Neuronal stem cell (in vitro differentiated cells): Measurements from ENCODE around the gene STK32C.

ENCODE experiments used
- DNase-seq: peaks from one replicate; pipeline ENCODE4 v3.0.0-alpha.2; 2013; ENCODE audit warnings: low spot score
- H2AFZ ChIP-seq: one replicate; pipeline ENCODE4 v1.6.1; 2013; ENCODE audit warnings: mild to moderate bottlenecking, low read length, inconsistent platforms
- H2AK5ac ChIP-seq: 2 replicates; pipeline ENCODE4 v1.6.1; 2013; ENCODE audit warnings: low read depth, mild to moderate bottlenecking, inconsistent platforms, low read length, moderate library complexity, mixed read lengths
- H2BK120ac ChIP-seq: 2 replicates; pipeline ENCODE4 v1.6.1; 2013; ENCODE audit warnings: low read depth, mild to moderate bottlenecking, inconsistent platforms, low read length, moderate library complexity, mixed read lengths
- H2BK12ac ChIP-seq: one replicate; pipeline ENCODE4 v1.6.1; 2013; ENCODE audit warnings: low read length, inconsistent platforms
- H2BK15ac ChIP-seq: 2 replicates; pipeline ENCODE4 v1.6.1; 2013; ENCODE audit warnings: mild to moderate bottlenecking, low read length, inconsistent platforms, mixed read lengths
- H2BK5ac ChIP-seq: one replicate; pipeline ENCODE4 v1.6.1; 2013; ENCODE audit warnings: inconsistent platforms, mild to moderate bottlenecking, low read length, moderate library complexity
- H3K14ac ChIP-seq: one replicate; pipeline ENCODE4 v1.6.1; 2013; ENCODE audit warnings: low read length, inconsistent platforms
- H3K18ac ChIP-seq: 2 replicates; pipeline ENCODE4 v1.6.1; 2013; ENCODE audit warnings: low read length, inconsistent platforms
- H3K23ac ChIP-seq: 2 replicates; pipeline ENCODE4 v1.6.1; 2013; ENCODE audit warnings: low read depth, mild to moderate bottlenecking, mixed read lengths, low read length, inconsistent platforms; ENCODE audit not compliant: poor library complexity
- H3K27ac ChIP-seq: replicated peaks from 3 replicates; pipeline ENCODE4 v1.5.1; 2013; ENCODE audit warnings: low read length, inconsistent platforms
- H3K27me3 ChIP-seq, 3 experiments: 2 replicates each; pipeline ENCODE4 v1.6.1; 2013; ENCODE audit warnings: low read length in 3 of 3, mild to moderate bottlenecking in 2 of 3, inconsistent platforms in 1 of 3, low read depth in 1 of 3, mixed read lengths in 1 of 3, moderate library complexity in 1 of 3; ENCODE audit not compliant: control insufficient read depth in 3 of 3, insufficient read depth in 3 of 3
- H3K36me3 ChIP-seq, 2 donors: replicated peaks in 1 of 2; 2 replicates each; pipeline ENCODE4 v1.6.1; 2013; ENCODE audit warnings: low read length in 2 of 2; ENCODE audit not compliant: control insufficient read depth in 2 of 2, insufficient read depth in 2 of 2
- H3K4ac ChIP-seq: 2 replicates; pipeline ENCODE4 v1.6.1; 2013; ENCODE audit warnings: inconsistent platforms, mild to moderate bottlenecking, low read length, moderate library complexity
- H3K4me1 ChIP-seq, 2 donors: 1 replicate in 1 of 2; 2 replicates in 1 of 2; pipeline ENCODE4 v1.6.1; 2013; ENCODE audit warnings: low read length in 2 of 2, low read depth in 1 of 2; ENCODE audit not compliant: control insufficient read depth in 2 of 2, insufficient read depth in 1 of 2
- H3K4me2 ChIP-seq: one replicate; pipeline ENCODE4 v1.6.1; 2013; ENCODE audit warnings: mild to moderate bottlenecking, low read length, inconsistent platforms; ENCODE audit not compliant: insufficient read depth, poor library complexity, severe bottlenecking
- H3K4me3 ChIP-seq, 2 donors: 2 replicates each; pipeline ENCODE4 v1.5.1; 2013; ENCODE audit warnings: low read length in 2 of 2, mild to moderate bottlenecking in 2 of 2, inconsistent platforms in 1 of 2, moderate library complexity in 1 of 2
- H3K79me1 ChIP-seq: one replicate; pipeline ENCODE4 v1.6.1; 2013; ENCODE audit warnings: low read depth, mild to moderate bottlenecking, inconsistent platforms, low read length, moderate library complexity
- H3K9ac ChIP-seq: one replicate; pipeline ENCODE4 v1.6.1; 2013; ENCODE audit warnings: mild to moderate bottlenecking, low read depth, low read length, inconsistent platforms; ENCODE audit not compliant: poor library complexity
- H3K9me3 ChIP-seq, 2 donors: replicated peaks in 1 of 2; 2 replicates each; pipeline versions ENCODE3 to v1.6.1; 2013; ENCODE audit warnings: low read length in 2 of 2, mild to moderate bottlenecking in 2 of 2, inconsistent platforms in 1 of 2, low read depth in 1 of 2, mixed read lengths in 1 of 2, moderate library complexity in 1 of 2; ENCODE audit not compliant: control insufficient read depth in 2 of 2, insufficient read depth in 1 of 2
- H4K8ac ChIP-seq: one replicate; pipeline ENCODE4 v1.6.1; 2013; ENCODE audit warnings: low read depth, mild to moderate bottlenecking, inconsistent platforms, low read length, moderate library complexity
- H4K91ac ChIP-seq: one replicate; pipeline ENCODE4 v1.6.1; 2013; ENCODE audit warnings: low read length, low read depth, mild to moderate bottlenecking, inconsistent platforms; ENCODE audit not compliant: poor library complexity
- WGBS, 2 donors: extraction: QIAGEN DNeasy Blood & Tissue Kit; methylation state at CpG; one replicate each; pipeline ENCODE4 v1.1.7; 2013; ENCODE audit warnings: missing lambda C conversion rate in 2 of 2, mixed read lengths in 1 of 2; ENCODE audit not compliant: insufficient read length in 2 of 2, insufficient replicate concordance in 1 of 2; ENCODE audit errors: extremely low coverage in 2 of 2; 5-methylcytosine and 5-hydroxymethylcytosine counted together

STK32C gene

DNA sequence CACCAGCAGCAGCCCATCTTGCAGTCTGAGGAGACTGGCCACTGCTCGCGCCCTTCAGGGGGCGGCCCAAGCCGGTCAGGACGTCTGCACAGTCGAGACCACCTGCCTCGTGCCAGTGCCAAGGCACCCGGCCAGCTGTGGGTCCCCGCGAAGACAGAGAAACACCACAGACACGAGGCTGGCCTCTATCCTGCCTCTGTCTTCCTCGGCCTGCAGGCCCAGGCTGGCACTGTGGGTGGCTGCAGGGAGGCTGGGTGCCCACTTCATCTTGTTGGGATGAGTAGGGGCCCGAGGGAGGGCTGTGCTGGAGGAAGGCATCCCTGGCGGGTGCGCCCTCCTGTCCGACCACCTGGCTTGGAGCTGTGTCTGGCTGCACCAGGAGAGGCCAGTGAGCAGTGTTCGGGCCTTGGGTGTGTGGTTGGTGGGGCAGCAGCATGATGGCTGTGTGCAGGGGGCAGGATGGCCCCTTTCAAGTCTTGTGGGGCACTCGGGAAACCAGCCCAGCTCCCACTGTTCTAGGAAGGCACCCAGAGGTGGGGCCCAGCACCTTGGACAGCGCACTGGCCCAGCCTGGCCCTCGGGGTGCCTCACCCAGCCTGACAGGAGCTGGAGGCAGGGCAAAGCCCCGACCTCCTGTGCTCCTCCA, 113.7 kb downstream of the STK32C start:
- Histone ChIP-seq H4K91ac (no peak overlapping the region), H3K23ac (no peak overlapping the region), H2BK12ac (no peak overlapping the region), H3K27me3 (no peaks in the 10 kb centered on the region), H3K9me3 (no peaks in the 10 kb centered on the region), H3K79me1 (peaks cover 13% of the 10 kb centered on the region), H2BK5ac (no peak overlapping the region), H3K4me3 (no peak overlapping the region), H2AK5ac (no peak overlapping the region), H3K18ac (no peak overlapping the region), H3K9ac (no peak overlapping the region), H2AFZ (no peak overlapping the region), H3K27ac (no peak overlapping the region), H3K14ac (no peak overlapping the region), H3K4me2 (no peak overlapping the region), H2BK15ac (no peak overlapping the region), H3K4me1 (no peaks in the 10 kb centered on the region), H3K36me3 (peaks cover 39 to 98% of the 10 kb centered on the region in 2 donors), H2BK120ac (no peak overlapping the region), H4K8ac (no peak overlapping the region), H3K4ac (no peak overlapping the region)
- WGBS, 2 donors = no CpG with 5 or more reads among the region's 21 CpGs
- DNase-seq = no peak

GRCh38 chr10:132192991-132193665, 114.6 kb downstream of the STK32C start:
- Histone ChIP-seq H4K8ac (no peak overlapping the region), H3K18ac (no peak overlapping the region), H2BK15ac (no peak overlapping the region), H2AFZ (no peak overlapping the region), H3K9ac (peak overlapping the region; percentile 70), H3K4ac (no peak overlapping the region), H2AK5ac (no peak overlapping the region), H3K4me1 (peaks cover 0 to 2% of the 10 kb centered on the region in 2 donors), H3K36me3 (peaks cover 39 to 98% of the 10 kb centered on the region in 2 donors), H3K14ac (no peak overlapping the region), H4K91ac (no peak overlapping the region), H3K27me3 (peaks cover 0 to 6% (median 0%) of the 10 kb centered on the region in 3 experiments), H2BK12ac (no peak overlapping the region), H3K9me3 (no peaks in the 10 kb centered on the region), H3K4me3 (no peak overlapping the region), H2BK120ac (no peak overlapping the region), H2BK5ac (no peak overlapping the region), H3K23ac (peak overlapping the region; percentile 20), H3K4me2 (no peak overlapping the region), H3K27ac (no peak overlapping the region), H3K79me1 (peaks cover 11% of the 10 kb centered on the region)
- no peak for DNase-seq
- no CpG with 5 or more reads among the region's 18 CpGs for WGBS, 2 donors

DNA sequence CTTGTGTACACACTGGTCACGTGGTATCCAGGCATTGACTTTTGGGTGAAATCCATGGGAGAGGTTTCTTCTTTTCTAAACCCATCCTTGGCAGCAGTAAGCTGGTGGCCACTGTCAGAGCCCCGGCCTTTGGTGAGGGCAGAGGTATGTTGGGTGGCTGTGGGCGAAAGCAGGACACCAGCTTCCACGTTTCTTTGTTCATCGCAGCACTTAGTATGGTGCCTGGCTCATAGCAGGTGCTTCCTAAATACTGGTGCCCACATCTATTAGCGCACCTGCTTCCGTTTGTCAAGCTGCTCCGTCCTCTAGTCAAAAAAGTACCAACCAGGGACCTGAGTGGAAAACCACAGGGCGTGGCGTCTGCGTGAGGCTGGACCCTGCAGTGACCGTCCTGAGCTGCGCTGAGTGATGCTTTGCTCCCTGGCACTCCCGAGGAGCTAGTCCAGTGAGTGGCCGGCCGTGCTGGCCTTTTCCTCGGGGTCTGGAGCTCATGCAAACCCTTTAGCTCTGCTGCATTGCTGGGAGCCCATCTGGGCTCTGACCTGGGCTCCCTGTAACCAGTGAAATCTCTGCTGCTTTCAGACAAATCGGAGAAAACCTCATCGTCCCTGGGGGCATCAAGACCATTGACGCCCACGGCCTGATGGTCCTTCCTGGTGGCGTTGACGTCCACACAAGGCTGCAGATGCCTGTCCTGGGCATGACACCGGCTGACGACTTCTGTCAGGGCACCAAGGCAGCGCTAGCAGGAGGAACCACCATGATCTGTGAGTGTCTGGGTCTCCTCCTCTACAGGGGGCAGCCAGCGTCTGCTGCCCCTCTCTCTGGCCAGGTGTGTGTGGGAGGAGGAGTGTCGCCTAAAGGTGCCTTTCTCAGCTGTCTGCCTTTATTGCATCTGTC, 115.4 kb downstream of the STK32C start:
- Histone ChIP-seq H3K79me1 (peaks cover 9% of the 10 kb centered on the region), H3K27me3 (peaks cover 0 to 10% (median 0%) of the 10 kb centered on the region in 3 experiments), H3K18ac (no peak overlapping the region), H3K4ac (no peak overlapping the region), H3K14ac (no peak overlapping the region), H4K91ac (no peak overlapping the region), H3K27ac (no peak overlapping the region), H3K4me1 (peaks cover 5 to 6% of the 10 kb centered on the region in 2 donors), H2BK12ac (no peak overlapping the region), H2BK15ac (no peak overlapping the region), H2BK5ac (no peak overlapping the region), H3K9me3 (no peaks in the 10 kb centered on the region), H3K9ac (no peak overlapping the region), H3K4me3 (no peak overlapping the region), H3K4me2 (no peak overlapping the region), H4K8ac (no peak overlapping the region), H3K23ac (no peak overlapping the region), H3K36me3 (peaks cover 34 to 90% of the 10 kb centered on the region in 2 donors), H2AFZ (no peak overlapping the region), H2BK120ac (no peak overlapping the region), H2AK5ac (no peak overlapping the region)
- no peak for DNase-seq
- WGBS, 2 donors = no CpG with 5 or more reads among the region's 28 CpGs
